K562 (cell line): Measurements from ENCODE around the gene HNF1B. TPM values are rescaled to one million over a fixed set of nuclear protein-coding genes. Genes with fewer than 3 reads are reported as not detected.

Source experiments
- ATAC-seq: fragments of 200-7000 bp; cut with Tn5 transposase; 3 replicates; pipeline ENCODE4 v1.9.1; 2020; ENCODE audit warnings: moderate library complexity
- BruUV-seq: library from RNA; stranded (reverse); fragments of 400-500 nt; replicated peaks from 2 replicates; lab custom pipeline; 2021; lab: Mats Ljungman, UMichigan
- CTCF ChIA-PET: fragments of 300-600 bp; formaldehyde crosslinking; extraction: SDS; loops from one replicate; lab custom pipeline; 2021; ENCODE audit warnings: low intra/inter-chr PET ratio; lab: Yijun Ruan, JAX
- POLR2A ChIA-PET: fragments of 300-600, 350-650 bp; sonication (Branson Sonifier 250); formaldehyde crosslinking; extraction: SDS; loops from one replicate; lab custom pipeline; 2021; ENCODE audit warnings: antibody characterized with exemption, inconsistent platforms; lab: Yijun Ruan, JAX
- DNase-seq, 4 experiments: peaks; one replicate each; pipeline versions ENCODE4 v3.0.0 to v3.0.0-alpha.2; 2011 to 2018; ENCODE audit warnings: low spot score in 3 of 4, mixed read lengths in 3 of 4; ENCODE audit errors: extremely low read depth in 1 of 4
- FAIRE-seq: peaks from 2 replicates; lab custom pipeline; 2011; peaks lifted over from hg19 to GRCh38; lab: Jason Lieb, UNC
- H2AFZ ChIP-seq: 2 replicates; pipeline ENCODE4 v1.6.0; 2011; ENCODE audit warnings: low read depth, low read length, control low read depth, inconsistent platforms
- H3K27ac ChIP-seq: fragments of 200-600 bp; 3 replicates; pipeline ENCODE4 v1.8.0; 2011; ENCODE audit warnings: low read depth, mild to moderate bottlenecking, control low read depth, inconsistent platforms, low read length, moderate library complexity, mixed read lengths; ENCODE audit errors: extremely low read depth
- H3K27me3 ChIP-seq, 2 experiments: fragments of 300-600 bp in 1 of 2; 2 replicates in 1 of 2; 3 replicates in 1 of 2; pipeline versions ENCODE4 v1.6.0 to v1.8.0; 2011; ENCODE audit warnings: inconsistent platforms in 2 of 2, low read length in 2 of 2, mild to moderate bottlenecking in 1 of 2, mixed read lengths in 1 of 2, moderate library complexity in 1 of 2; ENCODE audit not compliant: control insufficient read depth in 2 of 2, insufficient read depth in 2 of 2
- H3K36me3 ChIP-seq: fragments of 300-600 bp; 3 replicates; pipeline ENCODE4 v1.8.0; 2011; ENCODE audit warnings: mild to moderate bottlenecking, low read length, inconsistent platforms; ENCODE audit not compliant: control insufficient read depth, insufficient read depth
- H3K4me1 ChIP-seq, 2 experiments: fragments of 200-600 bp in 1 of 2; replicated peaks in 1 of 2; 2 replicates in 1 of 2; 3 replicates in 1 of 2; pipeline versions ENCODE4 v1.5.1 to v1.8.0; 2011; ENCODE audit warnings: inconsistent platforms in 2 of 2, low read length in 2 of 2, mild to moderate bottlenecking in 1 of 2, mixed read lengths in 1 of 2, moderate library complexity in 1 of 2; ENCODE audit not compliant: control insufficient read depth in 2 of 2, insufficient read depth in 2 of 2
- H3K4me2 ChIP-seq: 2 replicates; pipeline ENCODE4 v1.6.1; 2011; ENCODE audit warnings: low read length, control low read depth, inconsistent platforms, mixed read lengths; ENCODE audit not compliant: insufficient read depth
- H3K4me3 ChIP-seq: fragments of 200-600 bp; sonication (generic), shearing (Covaris generic); 2 replicates; pipeline ENCODE4 v1.5.1; 2016; ENCODE audit warnings: control low read depth, inconsistent platforms
- H3K79me2 ChIP-seq: fragments of 200-600 bp; 3 replicates; pipeline ENCODE4 v1.8.0; 2011; ENCODE audit warnings: low read length, inconsistent platforms; ENCODE audit not compliant: control insufficient read depth, insufficient read depth
- H3K9ac ChIP-seq, 2 experiments: 2 replicates each; pipeline versions ENCODE4 v1.6.0 to v1.6.1; 2011; ENCODE audit warnings: low read depth in 2 of 2, low read length in 2 of 2, control low read depth in 1 of 2, inconsistent platforms in 1 of 2, mild to moderate bottlenecking in 1 of 2, mixed read lengths in 1 of 2; ENCODE audit not compliant: insufficient read depth in 1 of 2
- H3K9me1 ChIP-seq: one replicate; pipeline ENCODE4 v1.6.0; 2011; ENCODE audit warnings: inconsistent platforms, mild to moderate bottlenecking, low read length, moderate library complexity; ENCODE audit not compliant: control insufficient read depth, insufficient read depth
- H3K9me3 ChIP-seq: replicated peaks from 2 replicates; pipeline ENCODE4 v1.5.1; 2011; ENCODE audit warnings: low read depth, low read length, inconsistent platforms; ENCODE audit not compliant: control insufficient read depth, insufficient read depth
- H4K20me1 ChIP-seq: replicated peaks from 2 replicates; pipeline ENCODE4 v1.6.1; 2011; ENCODE audit warnings: low read length, inconsistent platforms, mixed read lengths; ENCODE audit not compliant: control insufficient read depth, insufficient read depth
- CEBPB ChIP-seq: fragments of 450-650 bp; IDR thresholded peaks from 2 replicates; pipeline ENCODE4 v1.6.1; 2016; ENCODE audit warnings: missing genetic modification characterization, missing compliant biosample characterization
- ETS2 ChIP-seq: IDR thresholded peaks from 2 replicates; pipeline ENCODE4 v1.6.1; 2016; ENCODE audit warnings: borderline replicate concordance, missing genetic modification characterization, mild to moderate bottlenecking, moderate library complexity, missing compliant biosample characterization; ENCODE audit not compliant: poor library complexity, severe bottlenecking
- FUS ChIP-seq: fragments of 200-400 bp; formaldehyde crosslinking; optimal IDR thresholded peaks from 2 replicates; pipeline ENCODE3; 2017; ENCODE audit warnings: low read depth, low read length
- HMG20B ChIP-seq: fragments of 250-450 bp; sonication (Bioruptor Pico); IDR thresholded peaks from 2 replicates; pipeline ENCODE4 v1.5.0; 2021; ENCODE audit warnings: mild to moderate bottlenecking
- MTA1 ChIP-seq: fragments of 450-650 bp; IDR thresholded peaks from 2 replicates; pipeline ENCODE4 v1.6.1; 2017; ENCODE audit warnings: borderline replicate concordance
- WGBS: fragments of 100-300 bp; shearing (Covaris generic); methylation state at CpG from one replicate; pipeline ENCODE4 v1.1.6; 2016; ENCODE audit warnings: low coverage, mixed read lengths; ENCODE audit not compliant: insufficient coverage; ENCODE audit errors: missing lambda C conversion rate; 5-methylcytosine and 5-hydroxymethylcytosine counted together
- in situ Hi-C: fragments of 300-500 bp; cut with MboI; formaldehyde crosslinking; loops from 4 replicates; pipeline ENCODE4 v1.15.0; 2018; ENCODE audit warnings: inconsistent platforms, mixed read lengths
- intact Hi-C: fragments of 100-400 bp; cut with micrococcal nuclease; formaldehyde crosslinking; loops from 2 replicates; pipeline ENCODE4 v1.14.2; 2022
- polyA plus RNA-seq, 8 experiments: library from polyadenylated mRNA; depleted of rRNA in 4 of 8; stranded (reverse) in 5 of 8; unstranded in 3 of 8; fragments of >200 nt; fragmentation: Nextera tagmentation in 2 of 8; fragmentation: Illumina TruSeq in 1 of 8; extraction: Ambion mirVana in 2 of 8; extraction: Trizol in 1 of 8; gene quantifications; 2 replicates each; pipeline versions ENCODE4 v1.2.1 to v1.2.3, GENCODE V29; 2011 to 2014; ENCODE audit warnings: inconsistent platforms in 1 of 8, missing spikeins in 1 of 8
- total RNA-seq, 7 experiments: library from RNA; depleted of rRNA in 6 of 7; stranded (reverse); fragments of >200 nt in 6 of 7; fragmentation: Illumina TruSeq in 2 of 7; extraction: Trizol in 2 of 7; gene quantifications; 2 replicates each; pipeline versions ENCODE4 v1.2.1 to v1.2.3, GENCODE V29; 2011 to 2021; ENCODE audit warnings: low replicate concordance in 1 of 7
- TF ChIP-seq, protein P1 (sequence below): fragments of 250-450 bp; sonication (Bioruptor Pico); IDR thresholded peaks from 2 replicates; pipeline ENCODE4 v1.5.0; 2021
- TF ChIP-seq, protein P2 (sequence below): fragments of 150-350 bp; IDR thresholded peaks from 2 replicates; pipeline ENCODE4 v1.6.1; 2014; ENCODE audit warnings: low read depth, mild to moderate bottlenecking, low read length, borderline replicate concordance

The HNF1B gene
- total and polyA plus RNA-seq, 9 of the 15 experiments (the other 6 are each of a cell fraction or from before 2014, with no cell fraction given), result not detected

DNA sequence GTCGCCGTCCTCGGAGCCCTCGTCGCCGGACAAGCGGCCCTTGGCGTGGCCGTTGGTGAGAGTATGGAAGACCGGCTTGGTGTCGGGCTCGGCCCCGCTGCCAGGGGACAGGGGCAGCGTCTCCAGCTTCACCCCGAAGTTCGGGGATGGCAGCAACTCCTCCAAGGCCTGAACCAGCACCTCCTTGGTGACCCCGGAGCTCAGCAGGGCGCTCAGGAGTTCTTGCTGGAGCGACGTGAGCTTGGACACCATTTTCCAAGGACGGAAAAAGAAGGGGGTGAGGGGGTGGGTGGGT lies 279 bp downstream of the HNF1B start:
- H3K4me3 ChIP-seq, result no peak overlapping the region
- H3K9ac ChIP-seq, result no peak overlapping the region
- no peak overlapping the region for H2AFZ ChIP-seq
- no peaks in the 10 kb centered on the region for H3K9me3 ChIP-seq
- no TSS peak for BruUV-seq
- TF ChIP-seq, protein P1, sequence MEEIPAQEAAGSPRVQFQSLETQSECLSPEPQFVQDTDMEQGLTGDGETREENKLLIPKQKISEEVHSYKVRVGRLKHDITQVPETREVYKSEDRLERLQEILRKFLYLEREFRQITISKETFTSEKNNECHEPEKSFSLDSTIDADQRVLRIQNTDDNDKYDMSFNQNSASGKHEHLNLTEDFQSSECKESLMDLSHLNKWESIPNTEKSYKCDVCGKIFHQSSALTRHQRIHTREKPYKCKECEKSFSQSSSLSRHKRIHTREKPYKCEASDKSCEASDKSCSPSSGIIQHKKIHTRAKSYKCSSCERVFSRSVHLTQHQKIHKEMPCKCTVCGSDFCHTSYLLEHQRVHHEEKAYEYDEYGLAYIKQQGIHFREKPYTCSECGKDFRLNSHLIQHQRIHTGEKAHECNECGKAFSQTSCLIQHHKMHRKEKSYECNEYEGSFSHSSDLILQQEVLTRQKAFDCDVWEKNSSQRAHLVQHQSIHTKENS (CRISPR knock-in tag), result no peak
- in situ Hi-C loops (no loop called here), intact Hi-C loops (no loop called here)
- peaks cover 49 to 54% of the 10 kb centered on the region in 2 experiments for H3K27me3 ChIP-seq
- H3K36me3 ChIP-seq, result no peaks in the 10 kb centered on the region
- H3K4me2 ChIP-seq, result no peak overlapping the region
- H3K9me1 ChIP-seq, result no peaks in the 10 kb centered on the region
- DNase-seq, result no peak
- no peaks in the 10 kb centered on the region for H3K79me2 ChIP-seq
- no peak for FAIRE-seq
- ATAC-seq, result no peak
- CTCF ChIA-PET, result no interaction called here
- H3K4me1 ChIP-seq, result peaks cover 0 to 36% of the 10 kb centered on the region in 2 experiments; a peak in 2 of 5 replicates
- no peak overlapping the region for H3K27ac ChIP-seq
- WGBS, result 35% methylated on average over 20 of the region's 21 CpGs
- no peaks in the 10 kb centered on the region for H4K20me1 ChIP-seq
- POLR2A ChIA-PET, result no interaction called here

DNA sequence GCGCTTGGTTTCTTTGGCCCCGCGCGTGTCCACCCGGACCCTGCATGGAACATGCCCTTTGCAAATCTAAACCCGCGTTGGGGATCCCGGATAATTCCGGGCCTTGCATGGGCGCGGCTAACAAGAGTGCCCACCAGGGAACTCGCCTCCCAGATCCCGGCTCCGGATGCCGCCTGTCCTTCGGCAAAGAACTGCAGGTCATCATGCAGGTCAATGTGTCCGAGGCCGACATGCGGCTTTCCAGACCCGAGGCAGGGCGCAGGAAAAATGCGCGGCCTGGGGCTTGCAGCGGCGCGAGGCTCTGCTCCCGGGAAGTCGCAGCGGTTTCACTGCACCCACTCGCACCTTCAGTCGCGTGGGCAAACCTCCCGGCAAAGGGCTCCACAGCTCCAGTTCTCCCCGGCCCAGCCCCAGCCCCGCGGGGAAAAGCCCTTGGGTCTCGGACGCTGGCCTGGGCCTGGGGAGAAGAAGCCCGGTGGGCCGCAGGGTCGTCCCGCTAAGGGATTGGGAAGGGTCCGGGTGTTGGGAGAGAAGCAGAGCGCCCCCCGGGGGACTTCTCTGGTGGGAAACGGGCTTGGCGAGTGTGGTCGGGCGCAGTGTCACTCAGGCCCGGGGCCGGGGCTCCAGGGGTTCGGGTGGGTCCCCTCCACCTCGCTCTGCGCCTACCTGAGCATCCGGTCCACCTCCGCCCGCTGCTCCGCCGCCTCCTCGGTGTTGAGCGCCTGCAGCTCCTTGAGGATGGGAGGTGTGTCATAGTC lies 805 bp downstream of the HNF1B start:
- ChIA-PET CTCF (no interaction called here), POLR2A (no interaction called here)
- Histone ChIP-seq H2AFZ (no peak overlapping the region), H3K9me1 (no peaks in the 10 kb centered on the region), H3K27ac (no peak overlapping the region), H4K20me1 (no peaks in the 10 kb centered on the region; the same call in 1 of the 2 replicates), H3K79me2 (no peaks in the 10 kb centered on the region), H3K4me2 (no peak overlapping the region), H3K36me3 (no peaks in the 10 kb centered on the region), H3K4me3 (no peak overlapping the region), H3K4me1 (peaks cover 0 to 36% of the 10 kb centered on the region in 2 experiments; a peak in 2 of 5 replicates), H3K9ac (no peak overlapping the region), H3K9me3 (no peaks in the 10 kb centered on the region), H3K27me3 (peaks cover 49 to 59% of the 10 kb centered on the region in 2 experiments)
- in situ Hi-C loops (no loop called here), intact Hi-C loops (no loop called here)
- ATAC-seq, result no peak
- FAIRE-seq, result no peak
- no TSS peak for BruUV-seq
- WGBS, result 35% methylated on average over 39 of the region's 61 CpGs
- DNase-seq, result no peak
- TF ChIP-seq HMG20B (CRISPR knock-in tag) (no peak), FUS (no peak), MTA1 (no peak), CEBPB (no peak), ETS2 (tag) (no peak)
- TF ChIP-seq, protein P2, sequence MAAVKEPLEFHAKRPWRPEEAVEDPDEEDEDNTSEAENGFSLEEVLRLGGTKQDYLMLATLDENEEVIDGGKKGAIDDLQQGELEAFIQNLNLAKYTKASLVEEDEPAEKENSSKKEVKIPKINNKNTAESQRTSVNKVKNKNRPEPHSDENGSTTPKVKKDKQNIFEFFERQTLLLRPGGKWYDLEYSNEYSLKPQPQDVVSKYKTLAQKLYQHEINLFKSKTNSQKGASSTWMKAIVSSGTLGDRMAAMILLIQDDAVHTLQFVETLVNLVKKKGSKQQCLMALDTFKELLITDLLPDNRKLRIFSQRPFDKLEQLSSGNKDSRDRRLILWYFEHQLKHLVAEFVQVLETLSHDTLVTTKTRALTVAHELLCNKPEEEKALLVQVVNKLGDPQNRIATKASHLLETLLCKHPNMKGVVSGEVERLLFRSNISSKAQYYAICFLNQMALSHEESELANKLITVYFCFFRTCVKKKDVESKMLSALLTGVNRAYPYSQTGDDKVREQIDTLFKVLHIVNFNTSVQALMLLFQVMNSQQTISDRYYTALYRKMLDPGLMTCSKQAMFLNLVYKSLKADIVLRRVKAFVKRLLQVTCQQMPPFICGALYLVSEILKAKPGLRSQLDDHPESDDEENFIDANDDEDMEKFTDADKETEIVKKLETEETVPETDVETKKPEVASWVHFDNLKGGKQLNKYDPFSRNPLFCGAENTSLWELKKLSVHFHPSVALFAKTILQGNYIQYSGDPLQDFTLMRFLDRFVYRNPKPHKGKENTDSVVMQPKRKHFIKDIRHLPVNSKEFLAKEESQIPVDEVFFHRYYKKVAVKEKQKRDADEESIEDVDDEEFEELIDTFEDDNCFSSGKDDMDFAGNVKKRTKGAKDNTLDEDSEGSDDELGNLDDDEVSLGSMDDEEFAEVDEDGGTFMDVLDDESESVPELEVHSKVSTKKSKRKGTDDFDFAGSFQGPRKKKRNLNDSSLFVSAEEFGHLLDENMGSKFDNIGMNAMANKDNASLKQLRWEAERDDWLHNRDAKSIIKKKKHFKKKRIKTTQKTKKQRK, result no peak
